CD14-positive monocyte (primary cell): ENCODE data around the gene TRIOBP. TPM values are rescaled to one million over a fixed set of nuclear protein-coding genes. Genes with fewer than 3 reads are reported as not detected.

Experiments used
- DNase-seq, 3 donors: peaks; one replicate each; pipeline ENCODE4 v3.0.0-alpha.2; 2011 to 2022
- H2AFZ ChIP-seq: 2 replicates; pipeline ENCODE4 v1.6.0; 2012; ENCODE audit warnings: mild to moderate bottlenecking, low read depth, low read length, inconsistent platforms; ENCODE audit not compliant: insufficient read depth, poor library complexity, severe bottlenecking
- H3K27ac ChIP-seq, 2 donors: 1 replicate in 1 of 2; 2 replicates in 1 of 2; pipeline ENCODE4 v1.5.1; 2012 to 2013; ENCODE audit warnings: low read length in 2 of 2, control low read depth in 1 of 2, inconsistent platforms in 1 of 2, low read depth in 1 of 2, mild to moderate bottlenecking in 1 of 2
- H3K27me3 ChIP-seq, 2 donors: one replicate each; pipeline versions ENCODE4 v1.6.0 to v1.6.1; 2011 to 2013; ENCODE audit warnings: low read length in 2 of 2; ENCODE audit not compliant: control insufficient read depth in 2 of 2, insufficient read depth in 2 of 2
- H3K36me3 ChIP-seq, 2 donors: replicated peaks in 1 of 2; 1 replicate in 1 of 2; 2 replicates in 1 of 2; pipeline versions ENCODE4 v1.5.1 to v1.6.1; 2012 to 2013; ENCODE audit warnings: low read length in 2 of 2, control low read depth in 1 of 2, inconsistent platforms in 1 of 2, mild to moderate bottlenecking in 1 of 2; ENCODE audit not compliant: insufficient read depth in 2 of 2, control insufficient read depth in 1 of 2
- H3K4me1 ChIP-seq, 2 donors: 1 replicate in 1 of 2; 2 replicates in 1 of 2; pipeline versions ENCODE4 v1.5.1 to v1.6.1; 2012 to 2013; ENCODE audit warnings: low read length in 2 of 2, control low read depth in 1 of 2, inconsistent platforms in 1 of 2, mild to moderate bottlenecking in 1 of 2, moderate library complexity in 1 of 2; ENCODE audit not compliant: insufficient read depth in 2 of 2, control insufficient read depth in 1 of 2
- H3K4me2 ChIP-seq: replicated peaks from 2 replicates; pipeline ENCODE3; 2012; ENCODE audit warnings: low read length, moderate library complexity, mild to moderate bottlenecking; ENCODE audit not compliant: poor library complexity, severe bottlenecking; ENCODE audit errors: extremely low read depth
- H3K4me3 ChIP-seq, 3 experiments: fragments of 200-600 bp in 1 of 3; sonication (generic) in 1 of 3; replicated peaks in 1 of 3; 1 replicate in 2 of 3; 2 replicates in 1 of 3; pipeline ENCODE4 v1.5.1; 2011 to 2013; ENCODE audit warnings: low read length in 3 of 3, mild to moderate bottlenecking in 3 of 3, control low read depth in 2 of 3, low read depth in 2 of 3, inconsistent platforms in 1 of 3, moderate library complexity in 1 of 3
- H3K79me2 ChIP-seq: 2 replicates; pipeline ENCODE4 v1.6.0; 2012; ENCODE audit warnings: mild to moderate bottlenecking, control low read depth, inconsistent platforms, low read length, moderate library complexity; ENCODE audit not compliant: insufficient read depth
- H3K9ac ChIP-seq: 2 replicates; pipeline ENCODE4 v1.6.0; 2017; ENCODE audit warnings: low read length, mild to moderate bottlenecking; ENCODE audit not compliant: insufficient read depth, poor library complexity, severe bottlenecking
- H3K9me3 ChIP-seq, 2 donors: replicated peaks in 1 of 2; 1 replicate in 1 of 2; 2 replicates in 1 of 2; pipeline versions ENCODE4 v1.5.1 to v1.6.1; 2012 to 2013; ENCODE audit warnings: low read length in 2 of 2, control low read depth in 1 of 2; ENCODE audit not compliant: control insufficient read depth in 1 of 2, insufficient read depth in 1 of 2
- H4K20me1 ChIP-seq: 2 replicates; pipeline ENCODE4 v1.6.0; 2012; ENCODE audit warnings: mild to moderate bottlenecking, low read length, control low read depth, moderate library complexity; ENCODE audit not compliant: insufficient read depth
- H3K27ac Mint-ChIP-seq, 7 donors: one replicate each; pipeline ENCODE4 v1.8.0; 2020; ENCODE audit warnings: mild to moderate bottlenecking in 7 of 7, mixed read lengths in 7 of 7, moderate library complexity in 6 of 7, inconsistent platforms in 2 of 7
- H3K27me3 Mint-ChIP-seq, 3 donors: one replicate each; pipeline ENCODE4 v1.8.0; 2021 to 2022; ENCODE audit warnings: low read depth in 3 of 3, mild to moderate bottlenecking in 3 of 3, mixed read lengths in 3 of 3, moderate library complexity in 3 of 3, inconsistent platforms in 1 of 3
- H3K36me3 Mint-ChIP-seq, 2 donors: one replicate each; pipeline ENCODE4 v1.8.0; 2020; ENCODE audit warnings: mixed read lengths in 2 of 2, inconsistent platforms in 1 of 2, mild to moderate bottlenecking in 1 of 2
- H3K4me1 Mint-ChIP-seq: one replicate; pipeline ENCODE4 v1.8.0; 2020; ENCODE audit warnings: mild to moderate bottlenecking, mixed read lengths
- H3K4me3 Mint-ChIP-seq, 2 donors: one replicate each; pipeline ENCODE4 v1.8.0; 2020; ENCODE audit warnings: mild to moderate bottlenecking in 2 of 2, mixed read lengths in 2 of 2, moderate library complexity in 1 of 2
- H3K9me3 Mint-ChIP-seq, 7 donors: one replicate each; pipeline ENCODE4 v1.8.0; 2020 to 2022; ENCODE audit warnings: mixed read lengths in 7 of 7, mild to moderate bottlenecking in 6 of 7, moderate library complexity in 6 of 7, inconsistent platforms in 2 of 7
- CTCF ChIP-seq: fragments of 200-600 bp; IDR thresholded peaks from one replicate; pipeline ENCODE4 v1.8.0; 2022; ENCODE audit warnings: antibody characterized with exemption, mild to moderate bottlenecking
- WGBS: methylation state at CpG from one replicate; pipeline ENCODE4 v1.1.5; 2013; ENCODE audit warnings: missing lambda C conversion rate; ENCODE audit not compliant: insufficient coverage; 5-methylcytosine and 5-hydroxymethylcytosine counted together
- intact Hi-C, 2 donors: fragments of 100-400 bp; cut with micrococcal nuclease; formaldehyde crosslinking; loops; one replicate each; pipeline versions ENCODE4 v1.15.0 to v1.15.1; 2023
- polyA plus RNA-seq, 3 donors: library from polyadenylated mRNA; depleted of rRNA in 1 of 3; unstranded in 2 of 3; stranded (reverse) in 1 of 3; fragments of 300-500 nt in 2 of 3; fragments of >200 nt in 1 of 3; fragmentation: Illumina TruSeq in 2 of 3; gene quantifications; 1 replicate in 2 of 3; 2 replicates in 1 of 3; pipeline ENCODE4 v1.2.3, GENCODE V29; 2012 to 2021

The TRIOBP gene
- polyA plus RNA-seq, 3 donors: 43.0 to 46.6 (median 44.7) TPM

GRCh38 chr22:37657590-37658132 lies 39.2 kb upstream of the TRIOBP start:
- H3K27me3 ChIP-seq: no peaks in the 10 kb centered on the region
- peak overlapping the region; percentile 75 for H2AFZ ChIP-seq
- peaks cover 65% of the 10 kb centered on the region for H4K20me1 ChIP-seq
- H3K36me3 Mint-ChIP-seq: peaks cover 22 to 28% of the 10 kb centered on the region in 2 donors
- H3K4me3 ChIP-seq: peak overlapping the region; percentile 6 to 70 (median 8)
- H3K27me3 Mint-ChIP-seq: peaks cover 0 to 4% (median 0%) of the 10 kb centered on the region in 3 donors
- H3K79me2 ChIP-seq: peaks cover 35% of the 10 kb centered on the region
- peaks cover 44% of the 10 kb centered on the region for H3K4me1 Mint-ChIP-seq
- H3K4me1 ChIP-seq: peaks cover 42 to 51% of the 10 kb centered on the region in 2 donors
- no peaks in the 10 kb centered on the region for H3K9me3 ChIP-seq
- H3K36me3 ChIP-seq: peaks cover 21 to 31% of the 10 kb centered on the region in 2 donors
- H3K4me2 ChIP-seq: peak overlapping the region; percentile 93
- 15% methylated on average over 4 of the region's 6 CpGs for WGBS
- H3K4me3 Mint-ChIP-seq: peak overlapping the region; percentile 82 to 88
- no peak for DNase-seq
- H3K9ac ChIP-seq: no peak overlapping the region
- H3K27ac Mint-ChIP-seq: peak overlapping the region; percentile 77 to 96 (median 95)
- TF ChIP-seq CTCF: no peak
- peaks cover 0 to 2% (median 0%) of the 10 kb centered on the region in 7 donors for H3K9me3 Mint-ChIP-seq
- intact Hi-C loops: loop anchor here in 1 of 2 donors (2.0 kb wide), 1 partner anchor 19 kb away; no protein-coding TSS in a partner anchor
- peak overlapping the region; percentile 47 to 76 for H3K27ac ChIP-seq

GRCh38 chr22:37658133-37659065 lies 38.4 kb upstream of the TRIOBP start, which contains the start of gene PDXP:
PDXP (plus strand) TSS chr22:37658723; CDS start chr22:37658783, 60 bp downstream.
- Mint-ChIP-seq H3K4me3 (peak within 1 kb of the TSS; percentile 82 to 88), H3K36me3 (peaks cover 15 to 20% of the 10 kb centered on the region in 2 donors), H3K4me1 (peaks cover 44% of the 10 kb centered on the region), H3K27ac (peak within 1 kb of the TSS; percentile 77 to 96 (median 95)), H3K9me3 (peaks cover 0 to 2% (median 0%) of the 10 kb centered on the region in 7 donors), H3K27me3 (peaks cover 0 to 4% (median 0%) of the 10 kb centered on the region in 3 donors)
- no peaks in the 10 kb centered on the region for H3K9me3 ChIP-seq
- peaks cover 42% of the 10 kb centered on the region for H3K79me2 ChIP-seq
- H2AFZ ChIP-seq: peak within 1 kb of the TSS; percentile 75
- peaks cover 58% of the 10 kb centered on the region for H4K20me1 ChIP-seq
- H3K4me1 ChIP-seq: peaks cover 42 to 51% of the 10 kb centered on the region in 2 donors
- H3K36me3 ChIP-seq: peaks cover 14 to 24% of the 10 kb centered on the region in 2 donors
- peak; percentile 99 for DNase-seq
- intact Hi-C loops: loop anchor here in 1 of 2 donors (2.0 kb wide), 1 partner anchor 18 kb away; no protein-coding TSS in a partner anchor
- H3K27ac ChIP-seq: peak within 1 kb of the TSS; percentile 47 to 76
- WGBS: under 1% methylated on average over 90 of the region's 101 CpGs
- peak within 1 kb of the TSS; percentile 19 for H3K9ac ChIP-seq
- H3K4me2 ChIP-seq: peak within 1 kb of the TSS; percentile 93
- no peaks in the 10 kb centered on the region for H3K27me3 ChIP-seq
- no peak for TF ChIP-seq CTCF
- peak within 1 kb of the TSS; percentile 26 to 71 (median 43) for H3K4me3 ChIP-seq
